Mesenchymal stem cell (in vitro differentiated cells and primary cell): ENCODE data around the gene CKAP4.

ENCODE experiments used
- DNase-seq: peaks from one replicate; pipeline ENCODE4 v3.0.0-alpha.2; 2013
- H2AFZ ChIP-seq: one replicate; pipeline ENCODE4 v1.6.1; 2013; ENCODE audit warnings: low read depth, mild to moderate bottlenecking, control low read depth, inconsistent platforms, low read length, moderate library complexity
- H2AK5ac ChIP-seq: 2 replicates; pipeline ENCODE4 v1.6.1; 2013; ENCODE audit warnings: low read length, moderate library complexity, mild to moderate bottlenecking, inconsistent platforms; ENCODE audit not compliant: severe bottlenecking
- H2BK120ac ChIP-seq: one replicate; pipeline ENCODE4 v1.6.1; 2013; ENCODE audit warnings: low read depth, mild to moderate bottlenecking, inconsistent platforms, low read length, moderate library complexity
- H2BK12ac ChIP-seq, 2 experiments: one replicate each; pipeline ENCODE4 v1.6.1; 2013; ENCODE audit warnings: inconsistent platforms in 2 of 2, low read length in 2 of 2, mild to moderate bottlenecking in 2 of 2, moderate library complexity in 2 of 2, control low read depth in 1 of 2
- H2BK15ac ChIP-seq: one replicate; pipeline ENCODE4 v1.6.1; 2013; ENCODE audit warnings: mild to moderate bottlenecking, low read depth, inconsistent platforms; ENCODE audit not compliant: poor library complexity, severe bottlenecking
- H2BK5ac ChIP-seq: 2 replicates; pipeline ENCODE4 v1.6.1; 2013; ENCODE audit warnings: low read depth, mild to moderate bottlenecking, low read length, control low read depth, inconsistent platforms; ENCODE audit not compliant: poor library complexity, severe bottlenecking
- H3K14ac ChIP-seq, 2 experiments: one replicate each; pipeline ENCODE4 v1.6.1; 2013; ENCODE audit warnings: inconsistent platforms in 2 of 2, low read length in 2 of 2, control low read depth in 1 of 2, mild to moderate bottlenecking in 1 of 2, moderate library complexity in 1 of 2
- H3K18ac ChIP-seq, 2 experiments: one replicate each; pipeline ENCODE4 v1.6.1; 2013; ENCODE audit warnings: inconsistent platforms in 2 of 2, low read length in 2 of 2, control low read depth in 1 of 2, low read depth in 1 of 2, mild to moderate bottlenecking in 1 of 2
- H3K23ac ChIP-seq, 2 experiments: one replicate each; pipeline ENCODE4 v1.6.1; 2013; ENCODE audit warnings: inconsistent platforms in 2 of 2, low read length in 2 of 2, mild to moderate bottlenecking in 2 of 2, moderate library complexity in 2 of 2, control low read depth in 1 of 2
- H3K27ac ChIP-seq: 2 replicates; pipeline ENCODE4 v1.5.1; 2013; ENCODE audit warnings: mild to moderate bottlenecking, moderate library complexity, low read length, control low read depth, inconsistent platforms; ENCODE audit not compliant: poor library complexity, severe bottlenecking
- H3K27me3 ChIP-seq, 2 experiments: 2 replicates each; pipeline versions ENCODE4 v1.6.1 to v1.7.0; 2013; ENCODE audit warnings: low read length in 2 of 2, mild to moderate bottlenecking in 2 of 2, moderate library complexity in 2 of 2, control low read depth in 1 of 2, inconsistent platforms in 1 of 2; ENCODE audit not compliant: control insufficient read depth in 1 of 2, insufficient read depth in 1 of 2
- H3K36me3 ChIP-seq, 2 experiments: 2 replicates each; pipeline versions ENCODE4 v1.6.1 to v1.7.0; 2013; ENCODE audit warnings: low read length in 2 of 2, control low read depth in 1 of 2, inconsistent platforms in 1 of 2, low read depth in 1 of 2, mild to moderate bottlenecking in 1 of 2; ENCODE audit not compliant: insufficient read depth in 2 of 2, control insufficient read depth in 1 of 2
- H3K4ac ChIP-seq, 2 experiments: one replicate each; pipeline ENCODE4 v1.6.1; 2013; ENCODE audit warnings: inconsistent platforms in 2 of 2, low read length in 2 of 2, mild to moderate bottlenecking in 2 of 2, moderate library complexity in 2 of 2, control low read depth in 1 of 2, low read depth in 1 of 2
- H3K4me1 ChIP-seq: 2 replicates; pipeline ENCODE4 v1.6.1; 2013; ENCODE audit warnings: low read depth, low read length, control low read depth; ENCODE audit not compliant: control insufficient read depth, insufficient read depth
- H3K4me2 ChIP-seq: 2 replicates; pipeline ENCODE4 v1.6.1; 2013; ENCODE audit warnings: low read length, mild to moderate bottlenecking, inconsistent platforms; ENCODE audit not compliant: poor library complexity, severe bottlenecking
- H3K4me3 ChIP-seq, 2 experiments: 2 replicates each; pipeline versions ENCODE4 v1.5.1 to v1.7.0; 2013; ENCODE audit warnings: low read length in 2 of 2, mild to moderate bottlenecking in 2 of 2, control low read depth in 1 of 2, low read depth in 1 of 2; ENCODE audit not compliant: insufficient read depth in 1 of 2
- H3K79me1 ChIP-seq: replicated peaks from 2 replicates; pipeline ENCODE4 v1.6.1; 2013; ENCODE audit warnings: mild to moderate bottlenecking, control low read depth, low read length, inconsistent platforms; ENCODE audit not compliant: poor library complexity, severe bottlenecking
- H3K9ac ChIP-seq: 2 replicates; pipeline ENCODE4 v1.7.0; 2013; ENCODE audit warnings: mild to moderate bottlenecking, low read length, moderate library complexity
- H3K9me3 ChIP-seq: 2 replicates; pipeline ENCODE4 v1.7.0; 2013; ENCODE audit warnings: mild to moderate bottlenecking, low read length; ENCODE audit not compliant: control insufficient read depth
- H4K8ac ChIP-seq: one replicate; pipeline ENCODE4 v1.6.1; 2013; ENCODE audit warnings: inconsistent platforms, mild to moderate bottlenecking, low read length, moderate library complexity
- H4K91ac ChIP-seq: one replicate; pipeline ENCODE4 v1.6.1; 2013; ENCODE audit warnings: mild to moderate bottlenecking, low read length, inconsistent platforms
- WGBS: methylation state at CpG from one replicate; pipeline ENCODE4 v1.1.7; 2013; ENCODE audit warnings: mixed read lengths; 5-methylcytosine and 5-hydroxymethylcytosine counted together

The CKAP4 gene

GRCh38 chr12:106193394-106194215 is 54.2 kb downstream of the CKAP4 start:
- peak overlapping the region; percentile 54 for H3K9ac ChIP-seq
- no peaks in the 10 kb centered on the region for H3K79me1 ChIP-seq
- H4K8ac ChIP-seq: no peak overlapping the region
- H2BK12ac ChIP-seq: no peak overlapping the region
- H3K4me3 ChIP-seq: peak overlapping the region in 1 of 2 experiments; percentile 40
- H3K4ac ChIP-seq: no peak overlapping the region
- H3K4me2 ChIP-seq: no peak overlapping the region
- H3K23ac ChIP-seq: no peak overlapping the region
- H3K18ac ChIP-seq: no peak overlapping the region
- H3K14ac ChIP-seq: no peak overlapping the region
- H3K9me3 ChIP-seq: no peaks in the 10 kb centered on the region
- H3K36me3 ChIP-seq: no peaks in the 10 kb centered on the region
- no peak overlapping the region for H2BK5ac ChIP-seq
- H2AFZ ChIP-seq: no peak overlapping the region
- no peak for DNase-seq
- H4K91ac ChIP-seq: no peak overlapping the region
- H2AK5ac ChIP-seq: no peak overlapping the region
- WGBS: 84% methylated on average over 10 of the region's 10 CpGs
- H2BK15ac ChIP-seq: no peak overlapping the region
- no peak overlapping the region for H3K27ac ChIP-seq
- no peak overlapping the region for H2BK120ac ChIP-seq
- no peaks in the 10 kb centered on the region for H3K27me3 ChIP-seq
- H3K4me1 ChIP-seq: peaks cover 7% of the 10 kb centered on the region

- H4K91ac ChIP-seq: no peak overlapping the region
- H2AFZ ChIP-seq: no peak overlapping the region
- no peak overlapping the region for H3K4me2 ChIP-seq
- no peak overlapping the region for H4K8ac ChIP-seq
- H2AK5ac ChIP-seq: no peak overlapping the region
- H3K36me3 ChIP-seq: no peaks in the 10 kb centered on the region
- no peak overlapping the region for H3K18ac ChIP-seq
- 93% methylated on average over 2 of the region's 4 CpGs for whole genome bisulfite sequencing
- peaks cover 7% of the 10 kb centered on the region for H3K4me1 ChIP-seq
- H2BK5ac ChIP-seq: no peak overlapping the region
- H3K79me1 ChIP-seq: no peaks in the 10 kb centered on the region
- no peak overlapping the region for H3K27ac ChIP-seq
- no peak overlapping the region for H2BK12ac ChIP-seq
- no peak overlapping the region for H2BK15ac ChIP-seq
- H3K14ac ChIP-seq: no peak overlapping the region
- H3K9ac ChIP-seq: no peak overlapping the region
- H3K4me3 ChIP-seq: no peak overlapping the region
- no peak overlapping the region for H3K23ac ChIP-seq
- H2BK120ac ChIP-seq: no peak overlapping the region
- DNase-seq: no peak
- peaks cover 0 to under 1% of the 10 kb centered on the region in 2 experiments for H3K27me3 ChIP-seq
- no peak overlapping the region for H3K4ac ChIP-seq
- H3K9me3 ChIP-seq: no peaks in the 10 kb centered on the region
Measured at GRCh38 chr12:106192659-106193393, 55.0 kb downstream of the CKAP4 start.

GRCh38 chr12:106190581-106190980 is 57.2 kb downstream of the CKAP4 start:
- Histone ChIP-seq H2BK120ac (no peak overlapping the region), H4K8ac (no peak overlapping the region)
- no CpG with 5 or more reads among the region's 3 CpGs for WGBS

DNA sequence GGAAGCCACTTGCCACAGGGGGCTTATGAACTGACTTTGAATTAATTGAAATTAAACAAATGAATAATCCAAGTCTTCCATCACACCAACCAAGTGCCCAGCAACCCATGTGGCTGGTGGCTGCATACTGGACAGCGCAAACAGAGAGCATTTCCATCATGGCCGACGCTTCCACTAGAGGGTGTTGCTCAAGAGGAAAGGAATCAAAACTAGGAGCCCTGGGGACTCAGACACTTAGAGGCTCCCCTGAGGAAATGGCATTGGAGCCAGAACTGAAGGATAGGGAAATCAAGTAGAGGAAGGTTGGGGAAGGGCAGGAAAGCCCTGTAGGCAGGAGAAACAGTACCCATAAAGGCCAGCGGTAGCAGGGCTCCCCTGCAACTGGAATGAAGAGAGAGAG is 58.5 kb downstream of the CKAP4 start:
- H3K9ac ChIP-seq: no peak overlapping the region
- H3K4ac ChIP-seq: no peak overlapping the region
- WGBS: 76% methylated on average over 4 of the region's 4 CpGs
- H2AK5ac ChIP-seq: no peak overlapping the region
- H2BK120ac ChIP-seq: no peak overlapping the region
- no peak overlapping the region for H2BK12ac ChIP-seq
- no peak overlapping the region for H2BK15ac ChIP-seq
- no peak overlapping the region for H4K91ac ChIP-seq
- no peaks in the 10 kb centered on the region for H3K79me1 ChIP-seq
- H2BK5ac ChIP-seq: no peak overlapping the region
- DNase-seq: no peak
- H3K4me1 ChIP-seq: peaks cover 1% of the 10 kb centered on the region
- no peak overlapping the region for H3K14ac ChIP-seq
- H3K36me3 ChIP-seq: no peaks in the 10 kb centered on the region
- H2AFZ ChIP-seq: no peak overlapping the region
- H3K4me3 ChIP-seq: no peak overlapping the region
- no peak overlapping the region for H3K27ac ChIP-seq
- H3K4me2 ChIP-seq: no peak overlapping the region
- H3K23ac ChIP-seq: no peak overlapping the region
- H3K9me3 ChIP-seq: no peaks in the 10 kb centered on the region
- H4K8ac ChIP-seq: no peak overlapping the region
- no peak overlapping the region for H3K18ac ChIP-seq
- H3K27me3 ChIP-seq: peaks cover 0 to 5% of the 10 kb centered on the region in 2 experiments

More at GRCh38 chr12:106190581-106190980, 57.2 kb downstream of the CKAP4 start:
- Histone ChIP-seq H2BK12ac (no peak overlapping the region), H3K27me3 (peaks cover 0 to 5% of the 10 kb centered on the region in 2 experiments), H2BK15ac (no peak overlapping the region), H3K23ac (no peak overlapping the region), H3K4me1 (peaks cover 5% of the 10 kb centered on the region), H3K4ac (no peak overlapping the region), H3K9ac (no peak overlapping the region), H3K18ac (no peak overlapping the region), H3K4me2 (no peak overlapping the region), H3K36me3 (no peaks in the 10 kb centered on the region), H3K9me3 (no peaks in the 10 kb centered on the region), H2AK5ac (no peak overlapping the region), H4K91ac (no peak overlapping the region), H3K27ac (no peak overlapping the region), H2AFZ (no peak overlapping the region), H2BK5ac (no peak overlapping the region), H3K79me1 (no peaks in the 10 kb centered on the region), H3K14ac (no peak overlapping the region), H3K4me3 (no peak overlapping the region)
- no peak for DNase-seq
